Stimulated activated CD4-positive, alpha-beta T cell treated with anti-CD3 and anti-CD28 coated beads, TNF-alpha, amount 100 ng/mL, for 24 hours (primary cell): ENCODE data around the gene U2SURP.
"Not testable (repeated sequence)": the region's sequence is repeated elsewhere in the genome, so short reads cannot be mapped to it uniquely, and the experiment has no call there.

ENCODE experiments used
- DNase-seq, 3 experiments: peaks; one replicate each; pipeline ENCODE4 v3.0.0-alpha.2; 2020; ENCODE audit warnings: low read depth in 3 of 3

The U2SURP gene

GRCh38 chr3:143071776-143072175 is 70.4 kb downstream of the U2SURP start:
- no peak for DNase-seq

DNA sequence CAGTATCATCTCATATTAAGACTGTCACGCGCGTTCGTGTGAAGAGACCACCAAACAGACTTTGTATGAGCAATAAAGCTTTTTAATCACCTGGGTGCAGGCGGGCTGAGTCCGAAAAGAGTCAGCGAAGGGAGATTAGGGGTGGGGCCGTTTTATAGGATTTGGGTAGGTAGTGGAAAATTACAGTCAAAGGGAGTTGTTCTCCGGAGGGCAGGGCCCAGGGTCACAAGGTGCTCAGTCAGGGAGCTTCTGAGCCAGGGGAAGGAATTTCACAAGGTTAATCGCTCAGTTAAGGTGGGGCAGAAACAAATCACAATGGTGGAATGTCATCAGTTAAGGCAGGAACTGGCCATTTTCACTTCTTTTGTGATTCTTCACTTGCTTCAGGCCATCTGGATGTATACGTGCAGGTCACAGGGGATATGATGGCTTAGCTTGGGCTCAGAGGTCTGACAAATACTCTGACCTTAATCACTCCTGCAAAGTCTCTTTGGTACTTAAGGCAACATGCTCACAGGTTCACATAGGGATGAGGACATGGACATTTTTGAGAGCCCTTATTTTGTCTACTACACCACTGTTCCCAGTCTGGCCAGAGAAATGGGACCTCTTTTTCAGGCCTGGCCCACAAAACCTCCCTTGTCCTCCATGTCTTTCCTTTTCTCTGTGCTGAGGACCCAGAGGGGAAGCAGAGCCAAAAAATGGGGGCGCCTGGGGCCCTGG is 71.1 kb downstream of the U2SURP start:
- not testable (repeated sequence) for DNase-seq

GRCh38 chr3:143073541-143073940 is 72.2 kb downstream of the U2SURP start:
- DNase-seq: not testable (repeated sequence)

DNA sequence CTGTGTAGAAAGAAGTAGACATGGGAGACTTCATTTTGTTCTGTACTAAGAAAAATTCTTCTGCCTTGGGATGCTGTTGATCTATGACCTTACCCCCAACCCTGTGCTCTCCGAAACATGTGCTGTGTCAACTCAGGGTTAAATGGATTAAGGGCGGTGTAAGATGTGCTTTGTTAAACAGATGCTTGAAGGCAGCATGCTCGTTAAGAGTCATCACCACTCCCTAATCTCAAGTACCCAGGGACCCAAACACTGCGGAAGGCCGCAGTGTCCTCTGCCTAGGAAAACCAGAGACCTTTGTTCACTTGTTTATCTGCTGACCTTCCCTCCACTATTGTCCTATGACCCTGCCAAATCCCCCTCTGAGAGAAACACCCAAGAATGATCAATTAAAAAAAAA is 72.6 kb downstream of the U2SURP start:
- not testable (repeated sequence) for DNase-seq

- no peak for DNase-seq
These were observed 77.5 kb downstream of the U2SURP start for GRCh38 chr3:143078883-143079282.

- no peak for DNase-seq
These were observed 78.8 kb downstream of the U2SURP start for GRCh38 chr3:143080196-143080595.

DNA sequence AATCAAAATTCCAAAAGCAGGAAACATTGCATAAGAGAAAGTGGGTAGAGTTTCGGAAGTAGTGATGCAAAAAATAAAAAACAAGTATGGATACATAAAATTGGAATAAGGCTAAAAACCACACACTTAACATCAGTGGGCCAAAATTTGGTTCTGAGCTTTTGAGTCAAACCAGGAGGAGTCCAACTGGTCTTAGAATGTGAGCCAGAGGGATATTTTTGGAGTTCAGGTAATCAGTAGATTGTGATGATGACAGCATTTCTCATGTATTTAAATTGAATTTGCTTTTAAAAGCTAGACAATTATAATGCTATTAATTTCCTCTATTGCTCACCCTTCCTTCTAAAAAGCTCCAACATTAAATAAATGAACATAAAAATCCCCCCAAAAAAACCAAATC is 80.0 kb downstream of the U2SURP start:
- no peak for DNase-seq

- DNase-seq: peak in 1 of 3 experiments; percentile 7
These were observed 80.7 kb downstream of the U2SURP start for GRCh38 chr3:143081844-143082778.

GRCh38 chr3:143083781-143084180 is 82.4 kb downstream of the U2SURP start:
- DNase-seq: no peak

GRCh38 chr3:143084856-143085731 is 83.7 kb downstream of the U2SURP start:
- no peak for DNase-seq

- DNase-seq: no peak
These were observed 87.5 kb downstream of the U2SURP start for GRCh38 chr3:143088835-143089234.

DNA sequence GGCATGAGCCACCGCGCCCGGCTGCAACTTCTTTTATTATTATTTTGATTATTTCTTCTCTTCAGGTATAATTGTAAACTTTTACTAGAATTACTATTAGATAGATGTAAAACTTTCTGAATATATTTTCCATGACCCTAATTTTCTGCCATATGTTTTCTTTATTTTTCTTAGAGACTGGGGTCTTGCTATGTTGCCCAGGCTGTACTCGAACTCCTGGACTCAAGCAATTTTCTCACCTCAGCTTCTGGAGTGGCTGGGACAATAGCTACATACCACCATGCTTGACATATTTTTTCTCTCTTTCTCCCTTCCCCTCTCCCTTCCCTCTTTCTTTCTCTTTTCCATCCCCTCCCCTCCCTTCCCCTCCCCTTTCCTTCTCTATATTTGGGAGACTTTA is 88.6 kb downstream of the U2SURP start:
- DNase-seq: no peak

DNA sequence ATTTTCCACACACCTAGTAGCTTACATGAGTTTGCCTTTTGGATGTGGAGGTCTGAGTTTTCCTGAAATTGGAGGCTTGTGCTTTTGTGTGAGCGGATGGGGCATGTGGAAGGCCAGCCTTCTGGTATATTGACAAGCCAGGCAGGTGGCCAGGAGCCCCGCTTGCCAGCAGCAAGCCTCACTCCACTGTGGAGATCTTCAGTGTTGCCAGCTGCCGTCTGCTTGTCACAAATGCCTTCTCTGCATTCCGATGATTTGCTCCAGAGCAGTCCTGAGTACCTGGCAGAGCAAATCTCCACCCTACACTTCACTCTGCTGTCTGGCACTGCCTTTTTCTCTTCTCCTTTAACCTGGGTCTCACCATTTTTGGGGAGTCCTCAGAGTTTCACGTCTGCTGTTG is 89.1 kb downstream of the U2SURP start:
- DNase-seq: no peak

- DNase-seq: no peak
These were observed 89.8 kb downstream of the U2SURP start for GRCh38 chr3:143090976-143091837.

- DNase-seq: no peak
These were observed 90.8 kb downstream of the U2SURP start for GRCh38 chr3:143092191-143092590.

DNA sequence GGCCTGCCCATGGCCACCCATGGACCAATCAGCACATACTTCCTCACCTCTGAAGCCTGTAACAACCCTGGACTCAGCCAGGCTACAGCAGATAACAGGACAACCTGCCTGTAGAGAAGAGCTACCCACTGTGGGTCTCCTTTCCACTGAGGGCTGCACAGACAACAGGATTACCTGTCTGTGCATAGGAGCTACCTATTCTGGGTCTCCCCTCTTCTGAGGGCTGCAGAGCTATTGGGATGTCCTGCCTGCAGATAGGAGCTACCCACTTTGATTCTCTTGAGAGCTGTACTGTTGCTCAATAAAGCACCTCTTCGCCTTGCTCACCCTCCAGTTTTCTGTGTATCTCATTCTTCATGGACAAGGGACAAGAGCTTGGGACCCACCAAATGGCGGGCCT is 94.4 kb downstream of the U2SURP start:
- no peak for DNase-seq

DNA sequence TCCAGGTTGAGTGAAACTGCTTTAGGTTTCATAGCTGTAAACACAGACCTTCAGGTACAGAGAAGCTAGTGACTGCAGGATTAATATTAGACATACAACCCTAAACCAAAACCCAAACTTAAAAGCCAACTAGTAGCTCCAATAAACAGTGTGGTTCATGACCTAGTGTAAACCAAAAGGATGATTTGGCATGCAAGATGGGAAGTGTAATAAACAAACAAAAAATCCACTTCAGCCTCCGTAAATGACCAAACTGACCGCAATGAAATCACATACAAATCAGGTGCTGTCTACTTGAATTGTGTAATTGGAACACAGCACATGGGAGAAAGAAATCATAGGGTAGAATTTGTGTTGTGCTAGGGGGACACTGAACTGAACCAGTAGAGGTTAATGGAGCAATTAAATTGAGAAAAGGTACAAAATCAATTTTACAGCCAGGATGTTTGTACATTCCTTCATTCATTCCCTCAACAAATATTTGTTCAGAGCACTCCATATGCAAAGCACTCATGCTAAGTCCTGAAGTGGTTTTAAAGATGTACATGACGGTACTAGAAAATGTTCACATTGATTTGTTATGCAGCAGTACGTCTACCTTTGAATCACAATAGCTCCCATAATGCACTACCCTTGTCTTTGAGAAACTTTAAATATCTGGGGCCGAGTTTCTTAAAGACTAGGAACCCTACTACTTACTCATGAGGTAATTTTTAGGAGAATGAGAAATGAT is 96.8 kb downstream of the U2SURP start:
- no peak for DNase-seq

DNA sequence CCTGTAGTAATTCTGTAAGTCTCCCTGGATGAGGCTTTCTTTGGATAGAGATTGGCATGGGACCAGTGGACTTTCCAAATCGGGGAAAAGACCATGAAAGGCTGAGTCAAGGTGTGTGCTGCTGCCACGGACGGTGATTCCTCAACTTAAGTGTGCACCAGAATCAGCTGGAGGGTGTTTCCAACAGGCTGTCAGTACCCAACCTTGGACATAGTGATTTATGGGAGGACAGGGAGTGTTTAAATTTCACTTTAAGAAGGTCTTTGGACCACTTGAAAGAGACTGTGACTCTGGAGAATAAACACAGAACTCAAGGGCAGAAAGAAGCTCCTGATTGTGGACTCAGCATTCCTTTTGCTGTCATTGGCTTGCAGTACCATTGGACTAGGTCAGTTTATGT is 97.8 kb downstream of the U2SURP start:
- no peak for DNase-seq

- DNase-seq: no peak
These were observed 98.3 kb downstream of the U2SURP start for GRCh38 chr3:143099690-143100089.

GRCh38 chr3:143100451-143100850 is 99.1 kb downstream of the U2SURP start:
- no peak for DNase-seq
